Endodermal cell (in vitro differentiated cells): ENCODE measurements around the gene TMEM183A. TPM values are rescaled to one million over a fixed set of nuclear protein-coding genes. Genes with fewer than 3 reads are reported as not detected.

Source experiments
- DNase-seq: peaks from one replicate; pipeline ENCODE4 v3.0.0-alpha.2; 2017
- H3K27ac ChIP-seq: 2 replicates; pipeline ENCODE4 v1.5.1; 2013; ENCODE audit warnings: mild to moderate bottlenecking, low read depth, low read length, moderate library complexity
- H3K27me3 ChIP-seq: 2 replicates; pipeline ENCODE4 v1.6.1; 2013; ENCODE audit warnings: mild to moderate bottlenecking, low read length, moderate library complexity; ENCODE audit not compliant: insufficient read depth, control insufficient read depth, poor library complexity, severe bottlenecking
- H3K36me3 ChIP-seq: 2 replicates; pipeline ENCODE4 v1.7.0; 2013; ENCODE audit warnings: mild to moderate bottlenecking, low read length, moderate library complexity; ENCODE audit not compliant: control insufficient read depth, insufficient read depth
- H3K4me1 ChIP-seq: one replicate; pipeline ENCODE4 v1.7.0; 2013; ENCODE audit warnings: low read length; ENCODE audit not compliant: control insufficient read depth, insufficient read depth
- H3K4me3 ChIP-seq: 2 replicates; pipeline ENCODE4 v1.5.1; 2013; ENCODE audit warnings: mild to moderate bottlenecking, low read length, moderate library complexity
- H3K9ac ChIP-seq: 2 replicates; pipeline ENCODE4 v1.6.1; 2013; ENCODE audit warnings: mild to moderate bottlenecking, low read length, moderate library complexity; ENCODE audit not compliant: poor library complexity, severe bottlenecking; ENCODE audit errors: extremely low read depth
- H3K9me3 ChIP-seq: 2 replicates; pipeline ENCODE4 v1.6.1; 2013; ENCODE audit warnings: mild to moderate bottlenecking, low read length, moderate library complexity; ENCODE audit not compliant: control insufficient read depth
- H3K27ac Mint-ChIP-seq: 2 replicates; pipeline ENCODE4 v1.8.0; 2020; ENCODE audit warnings: mixed read lengths
- H3K27me3 Mint-ChIP-seq: 2 replicates; pipeline ENCODE4 v1.8.0; 2021; ENCODE audit warnings: mild to moderate bottlenecking, mixed read lengths; ENCODE audit not compliant: insufficient read depth
- H3K36me3 Mint-ChIP-seq: 2 replicates; pipeline ENCODE4 v1.8.0; 2020; ENCODE audit warnings: low read depth, mixed read lengths
- H3K4me1 Mint-ChIP-seq: 2 replicates; pipeline ENCODE4 v1.8.0; 2020; ENCODE audit warnings: mixed read lengths
- H3K4me3 Mint-ChIP-seq: 2 replicates; pipeline ENCODE4 v1.8.0; 2020; ENCODE audit warnings: mild to moderate bottlenecking, moderate library complexity, mixed read lengths
- H3K9me3 Mint-ChIP-seq: 2 replicates; pipeline ENCODE4 v1.8.0; 2020; ENCODE audit warnings: mild to moderate bottlenecking, mixed read lengths
- CTCF ChIP-seq: fragments of 200-600 bp; sonication (generic); conservative IDR thresholded peaks from 2 replicates; pipeline ENCODE4 v1.5.0; 2021; ENCODE audit warnings: antibody characterized with exemption, mild to moderate bottlenecking
- whole genome bisulfite sequencing, 2 experiments: methylation state at CpG; one replicate each; pipeline versions ENCODE4 v1.1.5 to v1.1.7; 2013; ENCODE audit warnings: missing lambda C conversion rate in 2 of 2, mixed read lengths in 1 of 2; ENCODE audit not compliant: insufficient coverage in 1 of 2, insufficient read length in 1 of 2; 5-methylcytosine and 5-hydroxymethylcytosine counted together
- long read RNA-seq, 4 experiments: library from polyadenylated mRNA in 2 of 4; library from RNA in 1 of 4; library from capped mRNA in 1 of 4; stranded (forward) in 3 of 4; unstranded in 1 of 4; transcript quantifications; one replicate each; pipeline ENCODE4 v2.0.0, GENCODE V29; 2020 to 2021; ENCODE audit warnings: inconsistent platforms in 1 of 4
- polyA plus RNA-seq, 2 experiments: library from polyadenylated mRNA; stranded (reverse); fragments of 50-300 nt; gene quantifications; one replicate each; pipeline ENCODE4 v1.2.3, GENCODE V29; 2013
- total RNA-seq, 2 donors: library from RNA; stranded (reverse); fragmentation: NEBNext Ultra II Directional in 1 of 2; extraction: Animal tissue kit (Norgen Biotek cat#: 25700) in 1 of 2; gene quantifications; 2 replicates in 1 of 2; 3 replicates in 1 of 2; pipeline ENCODE4 v1.2.1, GENCODE V29; 2021

The TMEM183A gene
- total RNA-seq = 10 to 100 TPM; 88.9 to 89.7 TPM
- 76.9 TPM for polyA plus RNA-seq (2013, experiment 1 of 2)
- polyA plus RNA-seq (2013, experiment 2 of 2) = 71.9 TPM
- long read RNA-seq, experiment 1, transcript TMEM183A-201 (8 exons, 3,019 nt) = major isoform, 29 of 55 reads
- long read RNA-seq, experiment 1, partial matches to known transcripts = 10 of 55 reads
- long read RNA-seq, experiment 1, other reads (novel, unspliced or antisense) = 16 of 55 reads
- long read RNA-seq, experiment 2, transcript TMEM183A-201 (8 exons, 3,019 nt) = major isoform, 134 of 229 reads
- long read RNA-seq, experiment 2, partial matches to known transcripts = 16 of 229 reads
- long read RNA-seq, experiment 2, other reads (novel, unspliced or antisense) = 79 of 229 reads
- long read RNA-seq, experiment 3, transcript TMEM183A-201 (8 exons, 3,019 nt) = major isoform, 432 of 642 reads
- long read RNA-seq, experiment 3, partial matches to known transcripts = 8 of 642 reads
- long read RNA-seq, experiment 3, other reads (novel, unspliced or antisense) = 202 of 642 reads
- long read RNA-seq, experiment 4, transcript TMEM183A-201 (8 exons, 3,019 nt) = major isoform, 36 of 56 reads
- long read RNA-seq, experiment 4, partial matches to known transcripts = 5 of 56 reads
- long read RNA-seq, experiment 4, other reads (novel, unspliced or antisense) = 15 of 56 reads

- peak; percentile 99 for DNase-seq
- peak within 1 kb of the TSS; percentile 98 for H3K4me3 ChIP-seq
- peaks cover 38% of the 10 kb centered on the region for H3K36me3 ChIP-seq
- H3K4me1 Mint-ChIP-seq = peaks cover 20% of the 10 kb centered on the region
- H3K36me3 Mint-ChIP-seq = peaks cover 31% of the 10 kb centered on the region
- H3K9me3 Mint-ChIP-seq = peaks cover 2% of the 10 kb centered on the region
- H3K27ac Mint-ChIP-seq = peak within 1 kb of the TSS; percentile 98
- WGBS, 2 experiments = 0% methylated on average over 40 to 78 of the region's 78 CpGs
- H3K27ac ChIP-seq = peak within 1 kb of the TSS; percentile 67
- peak within 1 kb of the TSS; percentile 95 for H3K9ac ChIP-seq
- no peaks in the 10 kb centered on the region for H3K27me3 ChIP-seq
- peaks cover 10% of the 10 kb centered on the region for H3K9me3 ChIP-seq
- H3K27me3 Mint-ChIP-seq = no peaks in the 10 kb centered on the region
- no peak for TF ChIP-seq CTCF
- H3K4me1 ChIP-seq = no peaks in the 10 kb centered on the region
- H3K4me3 Mint-ChIP-seq = peak within 1 kb of the TSS; percentile 93
Measured at GRCh38 chr1:203006948-203007871, at the start of gene TMEM183A. Gene TMEM183A, plus strand, starts transcription at chr1:203007374. Its CDS starts 92 bp downstream, at chr1:203007466.

GRCh38 chr1:202957733-202958543, 49.2 kb upstream of the TMEM183A start, which contains the start of gene ADIPOR1:
Gene ADIPOR1, minus strand, starts transcription at chr1:202958312. Its CDS starts 7,242 bp downstream, at chr1:202951070.
- 0 to 1% methylated on average over 32 to 86 of the region's 86 CpGs for WGBS, 2 experiments
- TF ChIP-seq CTCF = peak; percentile 40
- H3K27ac Mint-ChIP-seq = peak within 1 kb of the TSS; percentile 89
- peaks cover 30% of the 10 kb centered on the region for H3K36me3 ChIP-seq
- H3K9ac ChIP-seq = peak within 1 kb of the TSS; percentile 87
- peak within 1 kb of the TSS; percentile 66 for H3K27ac ChIP-seq
- H3K4me1 ChIP-seq = peaks cover 5% of the 10 kb centered on the region
- peak; percentile 98 for DNase-seq
- H3K9me3 ChIP-seq = no peaks in the 10 kb centered on the region
- peak within 1 kb of the TSS; percentile 66 for H3K4me3 Mint-ChIP-seq
- peak within 1 kb of the TSS; percentile 87 for H3K4me3 ChIP-seq
- no peaks in the 10 kb centered on the region for H3K27me3 ChIP-seq
- no peaks in the 10 kb centered on the region for H3K27me3 Mint-ChIP-seq
- H3K36me3 Mint-ChIP-seq = peaks cover 10% of the 10 kb centered on the region
- H3K9me3 Mint-ChIP-seq = no peaks in the 10 kb centered on the region
- peaks cover 21% of the 10 kb centered on the region for H3K4me1 Mint-ChIP-seq
